Non-pigmented ciliary epithelial cell (primary cell): ENCODE measurements around the gene EGR4.

Experiments used
- DNase-seq: peaks from one replicate; pipeline ENCODE4 v3.0.0-alpha.2; 2010; ENCODE audit warnings: low read depth

The EGR4 gene

GRCh38 chr2:73293534-73294171, at the start of gene EGR4:
EGR4 (minus strand) TSS chr2:73293548; CDS start chr2:73293317, 231 bp downstream.
- DNase-seq = peak; percentile 17

GRCh38 chr2:73341039-73341438, 47.7 kb upstream of the EGR4 start:
- DNase-seq = no peak

GRCh38 chr2:73339201-73339600, 45.9 kb upstream of the EGR4 start:
- no peak for DNase-seq

DNA sequence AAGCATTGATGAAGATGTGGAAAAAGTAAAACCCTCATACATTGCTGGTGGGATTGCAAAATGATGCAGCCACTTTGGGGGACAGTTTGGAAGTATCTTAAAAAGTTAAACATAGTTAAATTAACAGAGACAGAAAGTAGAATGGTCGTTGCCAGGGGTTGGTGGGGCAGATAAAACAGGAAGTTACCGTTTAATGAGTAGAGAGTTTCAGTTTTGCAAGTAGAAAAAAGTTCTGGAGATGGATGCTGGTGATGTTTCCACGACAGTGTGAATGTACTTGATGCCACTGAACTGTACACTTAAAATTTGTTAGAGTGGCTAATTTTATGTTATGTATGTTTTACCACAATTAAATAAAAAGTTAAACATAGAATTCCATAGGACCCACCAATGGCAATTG, 44.5 kb upstream of the EGR4 start:
- DNase-seq = no peak

DNA sequence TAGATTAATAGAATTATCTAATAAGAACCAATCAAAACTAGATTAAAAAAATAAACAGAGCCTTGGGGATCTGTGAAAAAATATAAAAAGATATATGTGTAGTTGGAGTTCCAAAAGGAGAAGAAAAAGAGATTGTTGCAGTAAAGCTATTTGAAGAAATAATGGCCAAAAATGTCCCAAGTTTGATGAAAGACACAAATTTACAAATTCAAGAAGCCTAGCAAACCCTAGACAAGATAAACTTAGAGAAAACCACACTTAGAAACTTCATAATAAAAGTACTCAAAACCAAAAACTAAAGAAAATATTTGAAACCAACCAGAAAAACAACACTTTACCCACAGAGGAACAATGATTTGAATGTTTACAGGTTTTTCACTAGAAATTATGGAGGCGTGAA, 41.3 kb upstream of the EGR4 start:
- no peak for DNase-seq

- DNase-seq = no peak
These were observed 40.7 kb upstream of the EGR4 start for GRCh38 chr2:73334045-73334444.

GRCh38 chr2:73333564-73333963, 40.2 kb upstream of the EGR4 start:
- DNase-seq = no peak

- DNase-seq = no peak
These were observed 30.9 kb upstream of the EGR4 start for GRCh38 chr2:73324126-73324725.

- DNase-seq = no peak
These were observed 30.2 kb upstream of the EGR4 start for GRCh38 chr2:73323551-73323950.

DNA sequence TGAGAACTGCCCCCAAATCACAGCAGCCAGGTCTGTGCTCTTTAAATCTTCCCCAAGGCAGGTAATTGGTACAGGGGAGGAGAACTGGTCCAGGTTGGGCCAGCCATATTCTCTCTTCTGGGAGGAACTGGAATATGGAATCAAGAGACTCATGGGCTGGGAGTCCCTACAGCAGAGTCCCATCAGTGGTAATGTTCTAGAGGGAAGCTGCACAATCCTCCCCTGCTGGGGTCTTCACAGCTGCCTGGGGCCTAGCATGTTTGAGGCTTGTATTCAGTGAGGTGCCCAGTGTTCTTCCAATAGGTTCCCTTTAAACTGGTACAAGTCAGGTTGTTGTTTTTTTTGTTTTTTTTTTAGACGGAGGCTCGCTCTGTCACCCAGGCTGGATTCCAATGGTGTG, 21.1 kb upstream of the EGR4 start:
- DNase-seq = no peak

DNA sequence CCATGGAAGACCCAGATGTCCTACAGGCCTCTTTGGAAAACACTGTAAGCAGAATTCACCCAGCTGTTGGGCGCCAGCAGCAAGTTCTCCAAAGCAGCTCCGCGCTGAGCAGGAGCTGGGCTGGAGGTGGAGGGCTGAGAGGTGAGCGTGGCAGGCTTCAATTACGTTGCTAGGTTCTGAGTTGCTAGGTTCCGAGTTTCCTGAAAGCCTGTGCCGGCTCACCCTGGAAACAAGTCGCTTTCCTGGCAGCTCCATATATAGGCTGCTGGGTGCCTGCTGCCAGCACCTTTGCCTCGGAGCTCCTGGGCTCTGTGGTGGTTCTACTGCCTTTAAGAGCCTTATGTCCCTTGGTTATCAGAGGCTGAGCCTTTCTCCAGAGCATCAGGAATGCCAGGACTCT, 14.4 kb upstream of the EGR4 start:
- no peak for DNase-seq

- DNase-seq = no peak
These were observed 8.3 kb upstream of the EGR4 start for GRCh38 chr2:73301636-73302035.

GRCh38 chr2:73300926-73301325, 7.6 kb upstream of the EGR4 start:
- no peak for DNase-seq

DNA sequence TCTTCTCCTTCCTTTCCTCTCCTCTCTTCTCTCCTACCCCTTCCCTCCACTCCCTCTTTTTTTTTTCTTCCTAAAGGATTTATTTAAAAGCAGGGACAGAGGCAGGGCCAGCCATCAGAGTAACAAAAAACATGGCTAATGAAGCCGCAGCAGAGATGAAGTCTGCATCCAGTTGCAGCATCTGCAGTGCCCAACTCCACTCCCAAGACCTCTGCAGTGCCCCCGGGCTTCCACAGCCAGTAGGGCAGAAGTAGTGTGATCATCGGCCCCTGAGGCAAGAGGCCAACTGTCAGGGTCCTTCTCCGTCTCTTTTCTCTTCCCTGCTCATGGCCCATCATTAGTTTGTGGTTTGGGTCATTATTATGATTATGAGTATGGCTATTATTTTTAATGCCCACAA, 4.2 kb upstream of the EGR4 start:
- no peak for DNase-seq

DNA sequence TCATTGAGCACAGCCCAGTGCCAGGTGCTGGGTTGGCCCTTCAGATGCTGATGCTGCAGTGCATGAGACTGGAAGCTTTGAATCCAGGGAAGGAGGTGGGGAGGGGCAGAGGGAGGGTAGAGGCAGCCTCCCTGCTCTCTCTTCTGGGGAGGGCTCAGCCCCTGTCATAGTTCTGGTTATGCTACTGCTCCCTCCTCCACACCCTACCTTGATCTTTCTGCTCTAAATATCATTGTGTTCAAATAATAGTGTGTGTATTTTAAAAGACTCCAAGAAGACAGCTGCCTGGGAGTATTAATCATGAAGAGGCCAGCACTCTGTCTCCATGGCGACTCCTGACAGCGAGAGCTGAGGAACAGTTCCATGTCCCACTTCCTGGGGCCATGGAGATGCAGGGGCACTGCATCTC, 3.8 kb upstream of the EGR4 start:
- no peak for DNase-seq

- no peak for DNase-seq
These were observed 2.5 kb upstream of the EGR4 start for GRCh38 chr2:73295751-73296400.

DNA sequence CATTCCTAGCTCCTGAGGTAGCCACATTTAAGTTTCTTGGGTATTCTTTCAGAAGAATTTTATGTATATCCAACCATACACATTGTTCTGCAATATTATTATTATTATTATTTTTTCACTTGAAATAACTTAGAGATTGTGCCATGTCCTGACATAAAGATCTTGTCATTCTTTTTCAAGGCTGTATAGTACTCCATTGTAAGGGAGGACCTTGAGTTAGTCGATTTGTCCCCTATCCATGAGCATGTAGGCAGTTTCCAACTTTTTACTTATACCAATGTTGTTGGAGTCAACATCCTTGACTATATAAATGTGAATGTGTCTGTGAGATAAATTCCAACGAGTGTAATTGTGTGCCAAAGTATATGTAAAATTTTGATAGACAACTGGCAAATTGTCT, 891 bp upstream of the EGR4 start:
- no peak for DNase-seq

DNA sequence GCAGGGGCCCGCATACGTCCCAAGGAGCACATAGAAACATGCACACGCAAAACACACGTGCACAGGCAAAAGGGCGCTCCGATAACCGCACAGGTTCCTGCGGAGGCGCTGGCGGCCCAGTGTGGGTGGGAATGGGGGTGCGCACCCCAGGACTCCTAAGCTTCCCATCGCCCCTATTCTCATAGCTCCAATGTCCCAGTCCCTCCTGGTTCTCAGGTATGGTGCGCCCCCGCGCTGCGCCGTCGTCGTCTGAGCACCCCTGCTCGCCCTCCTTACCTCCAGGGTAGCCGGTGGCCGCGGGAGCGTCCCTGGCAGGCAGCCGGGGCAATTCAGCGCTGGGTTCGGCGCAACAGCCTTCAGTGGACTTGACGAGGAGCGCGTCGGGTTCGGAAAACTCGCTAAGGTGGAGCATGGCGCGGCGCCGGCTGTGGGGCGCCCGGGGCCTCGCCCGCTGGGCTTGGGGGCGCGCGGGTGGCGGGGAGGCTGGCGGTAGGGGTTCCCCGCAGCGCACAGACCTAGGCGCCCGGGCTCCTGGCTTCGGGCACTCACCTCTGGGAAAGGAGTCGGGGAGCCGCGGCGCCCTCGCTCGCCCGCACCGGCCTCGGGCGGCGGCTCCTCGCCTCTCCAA, 328 bp downstream of the EGR4 start:
- no peak for DNase-seq

DNA sequence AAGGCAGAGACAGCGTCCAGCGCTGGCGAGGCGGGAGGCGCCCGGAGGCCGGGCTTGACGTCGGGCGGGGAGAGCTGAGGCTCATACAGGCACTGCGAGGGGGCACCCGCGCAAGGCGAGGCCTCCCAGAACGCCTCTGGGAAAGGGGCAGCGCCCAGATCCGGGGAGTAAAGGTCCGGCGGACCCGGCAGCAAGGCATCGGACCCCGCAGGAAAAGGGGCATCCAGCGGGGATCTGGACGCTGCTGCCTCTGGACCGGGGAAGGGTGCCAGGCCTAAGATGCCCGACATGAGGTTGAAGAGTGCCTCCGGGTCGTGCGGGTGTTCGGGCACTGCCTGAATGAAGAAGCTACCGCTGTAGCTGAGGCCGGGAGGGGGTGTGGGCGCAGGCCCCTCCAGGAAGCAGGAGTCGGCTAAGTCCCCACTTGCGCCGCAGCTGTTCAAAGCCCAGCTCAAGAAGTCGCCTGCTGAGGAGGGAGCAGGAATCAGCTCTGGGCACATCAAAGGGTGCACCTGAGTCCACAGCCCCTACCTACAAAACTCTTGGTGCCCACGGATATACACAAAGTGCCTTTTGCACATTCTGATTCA, 937 bp downstream of the EGR4 start:
- DNase-seq = no peak

- no peak for DNase-seq
These were observed 1.7 kb downstream of the EGR4 start for GRCh38 chr2:73291461-73292315.

DNA sequence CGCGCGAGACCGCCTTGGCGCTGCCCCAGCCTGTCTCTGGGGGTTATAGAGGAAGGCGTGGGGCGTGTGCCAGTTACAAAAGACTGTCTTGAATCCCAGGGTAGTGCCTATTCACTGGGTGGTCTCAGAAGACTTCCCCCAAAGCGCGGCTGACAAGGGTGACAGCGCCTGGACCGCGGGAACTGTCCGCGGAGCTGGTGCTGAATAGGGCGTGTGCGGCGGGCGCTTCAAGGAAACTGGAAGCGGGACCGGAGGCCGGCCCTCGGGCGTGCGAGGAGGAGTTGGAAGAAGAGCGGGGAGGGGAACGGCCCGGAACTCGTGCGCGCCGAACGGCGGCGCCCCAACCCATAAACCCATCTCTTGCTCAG, 2.3 kb downstream of the EGR4 start:
- no peak for DNase-seq
